RWPE2 (cell line): ENCODE results near the gene DNASE2B.

Experiments
- ATAC-seq: fragments of 200-7000 bp; cut with Tn5 transposase; 3 replicates; pipeline ENCODE4 v1.9.1; 2021; ENCODE audit warnings: low read depth
- DNase-seq: peaks from one replicate; pipeline ENCODE4 v3.0.0-alpha.2; 2020; ENCODE audit warnings: low spot score
- H3K27ac ChIP-seq: fragments of 450-650 bp; 2 replicates; pipeline ENCODE4 v1.5.1; 2017; ENCODE audit warnings: mild to moderate bottlenecking; ENCODE audit not compliant: poor library complexity, severe bottlenecking
- H3K27me3 ChIP-seq: fragments of 250-450 bp; sonication (Bioruptor Pico); 2 replicates; pipeline ENCODE4 v1.5.1; 2021; ENCODE audit warnings: mild to moderate bottlenecking, moderate library complexity; ENCODE audit not compliant: insufficient read depth, poor library complexity, severe bottlenecking
- H3K36me3 ChIP-seq: fragments of 250-450 bp; sonication (Bioruptor Pico); 2 replicates; pipeline ENCODE4 v1.5.1; 2020; ENCODE audit warnings: low read depth, mild to moderate bottlenecking, moderate library complexity
- H3K4me1 ChIP-seq: fragments of 250-450 bp; sonication (Bioruptor Pico); 2 replicates; pipeline ENCODE4 v1.5.1; 2021; ENCODE audit warnings: mild to moderate bottlenecking, moderate library complexity; ENCODE audit not compliant: insufficient read depth, poor library complexity, severe bottlenecking
- H3K4me3 ChIP-seq: fragments of 250-450 bp; sonication (Bioruptor Pico); 2 replicates; pipeline ENCODE4 v1.5.1; 2021; ENCODE audit warnings: mild to moderate bottlenecking, moderate library complexity; ENCODE audit not compliant: severe bottlenecking
- H3K9me3 ChIP-seq: fragments of 250-450 bp; sonication (Bioruptor Pico); 2 replicates; pipeline ENCODE4 v1.5.1; 2021; ENCODE audit warnings: mild to moderate bottlenecking, moderate library complexity; ENCODE audit not compliant: severe bottlenecking
- CTCF ChIP-seq: fragments of 450-650 bp; IDR thresholded peaks from one replicate; pipeline ENCODE4 v1.5.1; 2017; ENCODE audit warnings: mild to moderate bottlenecking, moderate library complexity; ENCODE audit not compliant: poor library complexity, severe bottlenecking

DNASE2B gene

GRCh38 chr1:84352298-84353106 is 45.8 kb upstream of the DNASE2B start:
- H3K27me3 ChIP-seq: no peaks in the 10 kb centered on the region
- H3K4me1 ChIP-seq: no peaks in the 10 kb centered on the region
- DNase-seq (no peak), ATAC-seq (no peak)
- H3K9me3 ChIP-seq: no peaks in the 10 kb centered on the region
- no peak overlapping the region for H3K27ac ChIP-seq
- no peak for TF ChIP-seq CTCF
- H3K4me3 ChIP-seq: no peak overlapping the region
- H3K36me3 ChIP-seq: no peaks in the 10 kb centered on the region

- Histone ChIP-seq H3K4me3 (no peak overlapping the region), H3K9me3 (no peaks in the 10 kb centered on the region), H3K4me1 (no peaks in the 10 kb centered on the region), H3K27me3 (no peaks in the 10 kb centered on the region), H3K36me3 (no peaks in the 10 kb centered on the region), H3K27ac (no peak overlapping the region)
- no peak for ATAC-seq
- DNase-seq: no peak
- no peak for TF ChIP-seq CTCF
These were observed 44.6 kb upstream of the DNASE2B start for GRCh38 chr1:84353695-84354094.

- no peaks in the 10 kb centered on the region for H3K36me3 ChIP-seq
- H3K9me3 ChIP-seq: no peaks in the 10 kb centered on the region
- no peak overlapping the region for H3K27ac ChIP-seq
- DNase-seq (no peak), ATAC-seq (no peak)
- no peak overlapping the region for H3K4me3 ChIP-seq
- H3K27me3 ChIP-seq: no peaks in the 10 kb centered on the region
- no peak for TF ChIP-seq CTCF
- no peaks in the 10 kb centered on the region for H3K4me1 ChIP-seq
These were observed 42.7 kb upstream of the DNASE2B start for GRCh38 chr1:84355556-84355955.

GRCh38 chr1:84356881-84357280 is 41.4 kb upstream of the DNASE2B start:
- H3K27ac ChIP-seq: no peak overlapping the region
- H3K9me3 ChIP-seq: no peaks in the 10 kb centered on the region
- DNase-seq (no peak), ATAC-seq (no peak)
- H3K27me3 ChIP-seq: no peaks in the 10 kb centered on the region
- no peaks in the 10 kb centered on the region for H3K4me1 ChIP-seq
- H3K36me3 ChIP-seq: no peaks in the 10 kb centered on the region
- no peak for TF ChIP-seq CTCF
- no peak overlapping the region for H3K4me3 ChIP-seq

- no peaks in the 10 kb centered on the region for H3K27me3 ChIP-seq
- no peak for TF ChIP-seq CTCF
- ATAC-seq: no peak
- H3K36me3 ChIP-seq: no peaks in the 10 kb centered on the region
- H3K4me3 ChIP-seq: no peak overlapping the region
- no peak overlapping the region for H3K27ac ChIP-seq
- no peaks in the 10 kb centered on the region for H3K4me1 ChIP-seq
- H3K9me3 ChIP-seq: no peaks in the 10 kb centered on the region
- DNase-seq: no peak
These were observed 39.6 kb upstream of the DNASE2B start for GRCh38 chr1:84358695-84359094.
